CMK (cell line): Measurements from ENCODE around the gene MFSD12.

Experiments
- DNase-seq: peaks from one replicate; pipeline ENCODE4 v3.0.0-alpha.2; 2010; ENCODE audit warnings: low read depth

The MFSD12 gene

DNA sequence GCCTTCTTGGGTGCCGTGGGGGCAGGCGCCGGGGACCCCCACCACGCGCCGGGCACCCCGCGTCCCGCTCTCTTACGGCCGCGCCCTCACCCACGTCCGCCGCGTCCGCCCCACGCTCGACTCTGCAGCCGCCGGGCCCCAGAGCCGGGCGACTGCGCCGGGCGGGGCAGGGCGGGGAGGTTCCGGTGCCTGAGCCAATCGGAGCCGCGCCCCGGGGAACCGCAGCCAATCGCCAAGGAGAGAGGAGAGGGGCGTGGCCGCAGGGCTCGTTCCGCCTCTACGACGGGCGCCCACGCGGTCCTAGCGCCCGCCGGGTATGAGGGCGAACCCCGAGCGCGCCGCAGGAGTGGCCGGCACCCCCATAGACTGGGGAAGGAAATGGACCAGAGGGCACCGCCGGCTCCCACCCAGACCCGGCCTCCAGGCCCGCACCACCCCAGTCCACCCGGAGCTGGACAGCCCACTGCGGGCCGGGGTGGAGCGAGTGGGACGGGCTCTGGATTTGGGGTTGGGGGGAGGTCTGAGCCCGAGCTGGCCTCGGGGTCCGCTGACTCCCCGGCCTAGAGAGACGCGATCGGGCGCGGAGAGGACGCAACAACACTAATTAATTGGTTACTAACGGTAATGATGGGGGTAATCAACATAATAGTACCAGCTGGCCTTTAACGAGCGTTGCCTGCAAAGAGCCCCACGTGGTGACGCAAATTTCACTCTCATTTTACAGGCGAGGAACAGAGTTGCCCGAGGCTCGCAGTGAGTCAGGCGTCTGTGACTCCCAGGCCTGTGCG, at the start of gene MFSD12:
MFSD12 (minus strand) TSS at position 126 of the 788 bp plus-strand sequence. CDS start 183 bp downstream, outside the sequence.
- DNase-seq: peak; percentile 76

GRCh38 chr19:3606690-3607289, 49.4 kb upstream of the MFSD12 start, which contains the start of gene TBXA2R:
Gene TBXA2R (minus strand): TSS chr19:3606875. CDS start chr19:3600634, 6,241 bp downstream.
- peak; percentile 71 for DNase-seq

GRCh38 chr19:3606174-3606689, 48.8 kb upstream of the MFSD12 start:
- no peak for DNase-seq

- DNase-seq: no peak
These were observed 48.4 kb upstream of the MFSD12 start for GRCh38 chr19:3605770-3606169.

GRCh38 chr19:3605361-3605760, 48.0 kb upstream of the MFSD12 start:
- DNase-seq: no peak

GRCh38 chr19:3604987-3605343, 47.6 kb upstream of the MFSD12 start:
- no peak for DNase-seq

DNA sequence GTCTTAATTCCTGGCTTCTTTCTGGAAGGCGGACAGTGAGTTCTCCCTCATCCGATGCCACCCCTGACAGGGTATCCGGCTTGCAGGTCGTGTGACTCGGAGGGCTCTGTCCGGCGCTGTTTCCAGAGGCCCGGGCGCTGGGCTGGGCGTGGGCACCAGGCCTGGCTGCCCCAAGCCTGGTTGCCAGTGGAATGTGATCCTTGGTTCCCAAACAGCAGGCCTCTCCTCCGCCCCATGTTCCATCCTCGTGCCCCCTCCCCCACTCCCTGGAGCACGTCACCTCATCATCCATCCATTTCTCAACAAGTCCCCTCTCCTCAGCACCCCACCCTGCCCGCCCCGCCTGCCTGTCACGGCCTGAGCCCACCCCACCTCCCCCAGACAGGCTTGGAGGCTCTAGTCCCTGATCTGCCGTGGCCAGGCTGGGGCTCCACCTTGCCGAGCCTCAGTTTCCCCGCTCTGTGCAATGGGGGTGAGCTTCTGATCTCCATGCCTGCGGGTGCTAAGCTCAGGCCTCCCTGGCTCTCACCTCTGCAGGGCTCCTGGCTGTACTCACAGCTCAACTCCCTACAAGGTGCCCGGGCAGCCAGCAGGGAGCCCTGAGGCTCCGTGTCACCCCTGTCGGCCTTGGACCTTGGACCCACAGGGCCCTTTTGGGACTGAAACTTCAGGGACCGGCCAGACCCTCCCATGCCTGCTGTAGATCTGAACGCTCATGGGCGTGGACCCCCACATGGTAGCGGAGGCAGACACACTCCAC, 47.0 kb upstream of the MFSD12 start:
- no peak for DNase-seq

- DNase-seq: no peak
These were observed 45.9 kb upstream of the MFSD12 start for GRCh38 chr19:3603121-3603811.

DNA sequence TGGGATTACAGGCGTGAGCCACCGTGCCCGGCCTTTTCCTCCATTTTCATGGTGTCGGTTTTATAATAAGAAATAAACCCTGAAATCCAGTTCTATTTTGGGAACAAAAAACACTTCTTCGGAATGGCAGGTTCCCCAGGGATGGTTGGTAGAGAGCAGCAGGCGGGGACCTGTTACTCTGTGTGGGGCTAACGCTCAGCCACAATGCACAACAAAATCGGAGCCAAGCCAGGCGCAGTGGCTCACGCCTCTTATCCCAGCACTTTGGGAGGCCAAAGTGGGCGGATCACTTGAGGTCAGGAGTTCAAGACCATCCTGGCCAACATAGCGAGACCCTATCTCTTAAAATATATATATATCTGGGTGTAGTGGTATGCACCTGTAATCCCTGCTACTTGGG, 43.6 kb upstream of the MFSD12 start:
- no peak for DNase-seq

DNA sequence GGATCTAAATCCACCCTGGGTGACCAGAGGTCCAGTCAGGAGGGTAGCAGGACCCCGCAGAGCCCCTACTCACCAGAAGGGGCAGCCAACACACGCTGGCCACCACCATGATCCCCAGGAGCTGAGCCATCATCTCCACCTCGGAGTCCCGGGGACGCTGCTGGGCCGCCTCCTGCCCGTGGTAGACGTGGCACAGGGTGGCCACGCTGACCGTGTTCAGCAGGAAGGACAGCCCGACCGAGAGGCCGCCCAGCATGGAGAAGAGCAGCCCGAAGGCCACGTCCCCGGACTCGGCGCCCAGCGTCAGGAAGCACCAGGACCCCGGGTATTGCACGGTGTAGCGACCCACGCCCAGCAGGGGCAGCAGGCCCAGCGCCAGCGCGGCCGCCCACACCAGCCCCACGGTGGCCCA, 42.4 kb upstream of the MFSD12 start:
- no peak for DNase-seq

DNA sequence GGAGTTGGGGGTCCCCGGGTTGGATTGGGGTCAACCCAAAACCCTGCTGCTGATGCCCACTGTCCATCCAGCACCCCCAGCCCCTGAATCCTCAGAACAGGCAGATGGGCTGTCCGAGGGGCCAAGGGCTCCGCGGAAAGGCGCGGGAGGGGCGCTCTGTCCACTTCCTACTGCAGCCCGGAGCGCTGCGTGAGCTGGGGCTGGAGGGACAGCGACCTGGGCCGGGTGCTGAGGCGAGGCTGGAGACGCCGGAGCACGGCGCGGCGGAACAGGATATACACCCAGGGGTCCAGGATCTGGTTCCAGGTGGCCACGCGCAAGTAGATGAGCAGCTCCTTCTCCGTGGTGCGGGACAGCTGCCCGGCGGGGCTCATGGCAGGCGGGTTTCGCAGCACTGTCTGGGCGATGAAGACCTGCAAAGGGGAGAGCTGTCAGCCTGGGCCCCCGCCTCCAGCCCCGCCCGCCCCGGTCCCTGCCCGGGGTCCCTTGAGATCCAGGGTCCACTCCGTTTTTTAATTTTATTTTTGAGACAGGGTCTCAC, 38.2 kb upstream of the MFSD12 start:
- no peak for DNase-seq

GRCh38 chr19:3593156-3593555, 35.8 kb upstream of the MFSD12 start:
- DNase-seq: no peak

GRCh38 chr19:3591876-3592613, 34.7 kb upstream of the MFSD12 start:
- no peak for DNase-seq

GRCh38 chr19:3590991-3591659, 33.7 kb upstream of the MFSD12 start:
- no peak for DNase-seq

DNA sequence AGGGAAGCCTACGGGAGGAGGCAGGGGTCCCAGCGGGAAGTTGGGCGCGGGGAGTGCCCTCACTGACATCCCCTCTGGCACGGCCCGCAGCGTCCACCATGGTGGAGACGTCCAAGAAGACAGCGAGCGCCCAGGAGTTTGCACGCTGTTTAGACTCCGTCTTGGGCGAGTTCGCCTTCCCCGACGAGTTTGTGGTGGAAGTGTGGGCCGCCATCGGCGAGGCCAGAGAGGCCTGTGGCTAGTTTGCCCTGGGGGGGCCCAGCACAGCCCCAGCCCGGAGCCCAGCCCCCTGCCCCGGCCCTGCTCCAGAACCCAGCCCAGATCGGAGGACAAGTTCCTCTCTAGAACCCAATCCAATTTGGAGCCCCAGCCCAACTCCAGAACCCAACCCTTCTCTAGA, 32.6 kb upstream of the MFSD12 start:
- DNase-seq: no peak

GRCh38 chr19:3589439-3589838, 32.1 kb upstream of the MFSD12 start:
- DNase-seq: no peak

DNA sequence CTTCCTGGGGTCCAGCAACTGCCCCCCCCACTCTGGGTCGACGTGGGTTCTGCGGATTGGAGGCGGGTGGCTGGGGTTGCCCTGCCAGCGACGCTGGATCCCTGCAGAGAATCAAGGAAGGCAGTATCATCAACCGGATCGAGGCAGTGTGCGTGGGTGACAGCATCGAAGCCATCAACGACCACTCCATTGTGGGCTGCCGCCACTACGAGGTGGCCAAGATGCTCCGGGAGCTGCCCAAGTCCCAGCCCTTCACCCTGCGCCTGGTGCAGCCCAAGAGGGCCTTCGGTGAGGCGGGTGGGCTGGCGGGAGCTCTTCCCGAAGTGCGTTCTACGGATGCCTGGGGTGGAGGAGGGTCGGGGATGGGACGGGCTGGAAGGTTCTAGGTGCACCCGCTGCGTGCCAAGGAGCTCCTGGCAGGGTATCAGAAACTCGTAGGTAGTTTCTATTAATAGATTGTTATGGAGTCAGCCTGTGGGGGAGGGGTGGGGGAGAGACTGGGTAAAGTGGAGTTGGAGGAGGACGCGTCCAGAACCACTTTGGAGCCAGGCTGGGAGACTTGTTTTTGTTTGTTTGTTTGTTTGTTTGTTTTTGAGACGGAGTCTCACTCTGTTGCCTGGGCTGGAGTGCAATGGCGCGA, 29.4 kb upstream of the MFSD12 start:
- no peak for DNase-seq

- DNase-seq: no peak
These were observed 28.8 kb upstream of the MFSD12 start for GRCh38 chr19:3586127-3586626.

GRCh38 chr19:3585301-3586126, 28.1 kb upstream of the MFSD12 start, which contains the start of gene GIPC3:
Gene GIPC3 (plus strand): TSS chr19:3585478. CDS start chr19:3585598, 120 bp downstream.
- DNase-seq: no peak
